Left ventricle myocardium inferior (tissue), 1 donor: Measurements from ENCODE around the gene RBKS. TPM values are rescaled to one million over a fixed set of nuclear protein-coding genes. Genes with fewer than 3 reads are reported as not detected.

Source experiments
- DNase-seq: peaks from one replicate; pipeline ENCODE4 v3.0.0-alpha.2; 2020
- H3K27ac ChIP-seq: fragments of 200-600 bp; replicated peaks from 2 replicates; pipeline ENCODE4 v1.8.0; 2021
- H3K27me3 ChIP-seq: fragments of 200-600 bp; 2 replicates; pipeline ENCODE4 v1.8.0; 2021; ENCODE audit warnings: low read depth
- H3K36me3 ChIP-seq: fragments of 200-600 bp; 2 replicates; pipeline ENCODE4 v1.8.0; 2021
- H3K4me1 ChIP-seq: fragments of 200-600 bp; 2 replicates; pipeline ENCODE4 v1.8.0; 2021
- H3K4me3 ChIP-seq: fragments of 200-600 bp; 2 replicates; pipeline ENCODE4 v1.8.0; 2021; ENCODE audit warnings: mild to moderate bottlenecking, moderate library complexity
- H3K9me3 ChIP-seq: fragments of 200-600 bp; replicated peaks from 2 replicates; pipeline ENCODE4 v1.8.0; 2021
- intact Hi-C: fragments of 100-400 bp; cut with micrococcal nuclease; formaldehyde crosslinking; loops from one replicate; pipeline ENCODE4 v1.11.0; 2022
- long read RNA-seq: library from polyadenylated mRNA; unstranded; transcript quantifications from one replicate; pipeline ENCODE4 v2.0.0, GENCODE V29; 2021
- total RNA-seq: library from RNA; stranded (reverse); fragmentation: NEBNext Ultra II Directional; extraction: Animal tissue kit (Norgen Biotek cat#: 25700); gene quantifications from one replicate; pipeline ENCODE4 v1.2.1, GENCODE V29; 2021
- TF ChIP-seq, protein P1 (sequence below): fragments of 200-600 bp; IDR thresholded peaks from 2 replicates; pipeline ENCODE4 v1.8.0; 2021; ENCODE audit warnings: antibody characterized with exemption, mild to moderate bottlenecking, borderline replicate concordance
- donor health status: DM: no; HTN: yes; CAD: no; lungs with severe emphysema.

RBKS gene
- total RNA-seq: 2.7 TPM
- long read RNA-seq, partial matches to known transcripts: 0 of 3 reads
- long read RNA-seq, other reads (novel, unspliced or antisense): 0 of 3 reads

DNA sequence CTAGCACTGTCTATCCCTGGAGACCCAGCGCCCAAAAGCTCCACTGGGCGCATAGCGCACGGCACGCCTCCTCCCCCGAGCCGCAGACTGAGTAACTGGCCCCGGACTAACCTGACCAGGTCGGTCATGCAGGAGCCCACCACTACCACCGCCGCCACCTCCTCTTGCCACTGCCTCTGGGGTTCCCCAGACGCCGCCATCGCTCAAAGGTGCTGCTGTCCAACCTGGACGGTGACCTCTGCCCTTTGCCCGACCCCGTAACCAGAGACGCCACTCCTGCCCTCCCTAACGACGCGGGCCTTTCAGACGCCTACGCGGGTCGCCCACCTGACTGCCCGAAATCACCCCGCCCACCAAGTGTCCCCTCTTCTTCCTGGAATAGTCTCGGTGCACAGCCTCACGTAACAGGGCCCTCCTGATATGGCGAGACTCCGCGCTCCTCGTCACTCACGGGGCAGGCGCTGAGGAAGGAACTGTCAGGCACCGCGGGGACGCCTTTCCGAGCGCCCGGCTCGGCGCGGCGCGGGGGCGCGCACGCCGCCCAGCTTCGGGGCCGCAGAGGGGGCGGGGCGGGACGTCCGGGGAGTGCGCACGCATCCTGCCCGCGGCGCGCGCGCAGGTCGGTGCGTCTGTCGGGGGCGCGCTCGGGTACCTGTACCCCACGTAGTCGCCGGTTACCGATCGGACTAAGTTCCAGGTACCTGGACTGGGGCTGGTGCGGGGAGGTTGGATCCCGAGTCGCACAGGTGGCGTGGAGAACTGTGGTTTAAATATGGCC, at the start of gene RBKS, which contains the start of gene BABAM2:
Gene RBKS, minus strand, starts transcription at position 242 of the 778 bp plus-strand sequence. Its CDS starts 42 bp downstream, at position 200.
Gene BABAM2, plus strand, starts transcription at position 584 of the 778 bp plus-strand sequence. CDS start 3,828 bp downstream, outside the sequence.
- DNase-seq: peak; percentile 88
- H3K27ac ChIP-seq: peak within 1 kb of the TSS; percentile 92
- no peaks in the 10 kb centered on the region for H3K27me3 ChIP-seq
- H3K9me3 ChIP-seq: no peaks in the 10 kb centered on the region
- H3K36me3 ChIP-seq: peaks cover 6% of the 10 kb centered on the region
- H3K4me1 ChIP-seq: peaks cover 53% of the 10 kb centered on the region
- intact Hi-C loops: loop anchor here (2.0 kb wide), 1 partner anchor 506 kb away; no protein-coding TSS in a partner anchor
- TF ChIP-seq, protein P1, sequence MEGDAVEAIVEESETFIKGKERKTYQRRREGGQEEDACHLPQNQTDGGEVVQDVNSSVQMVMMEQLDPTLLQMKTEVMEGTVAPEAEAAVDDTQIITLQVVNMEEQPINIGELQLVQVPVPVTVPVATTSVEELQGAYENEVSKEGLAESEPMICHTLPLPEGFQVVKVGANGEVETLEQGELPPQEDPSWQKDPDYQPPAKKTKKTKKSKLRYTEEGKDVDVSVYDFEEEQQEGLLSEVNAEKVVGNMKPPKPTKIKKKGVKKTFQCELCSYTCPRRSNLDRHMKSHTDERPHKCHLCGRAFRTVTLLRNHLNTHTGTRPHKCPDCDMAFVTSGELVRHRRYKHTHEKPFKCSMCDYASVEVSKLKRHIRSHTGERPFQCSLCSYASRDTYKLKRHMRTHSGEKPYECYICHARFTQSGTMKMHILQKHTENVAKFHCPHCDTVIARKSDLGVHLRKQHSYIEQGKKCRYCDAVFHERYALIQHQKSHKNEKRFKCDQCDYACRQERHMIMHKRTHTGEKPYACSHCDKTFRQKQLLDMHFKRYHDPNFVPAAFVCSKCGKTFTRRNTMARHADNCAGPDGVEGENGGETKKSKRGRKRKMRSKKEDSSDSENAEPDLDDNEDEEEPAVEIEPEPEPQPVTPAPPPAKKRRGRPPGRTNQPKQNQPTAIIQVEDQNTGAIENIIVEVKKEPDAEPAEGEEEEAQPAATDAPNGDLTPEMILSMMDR: no peak
- peak within 1 kb of the TSS; percentile 77 for H3K4me3 ChIP-seq

DNA sequence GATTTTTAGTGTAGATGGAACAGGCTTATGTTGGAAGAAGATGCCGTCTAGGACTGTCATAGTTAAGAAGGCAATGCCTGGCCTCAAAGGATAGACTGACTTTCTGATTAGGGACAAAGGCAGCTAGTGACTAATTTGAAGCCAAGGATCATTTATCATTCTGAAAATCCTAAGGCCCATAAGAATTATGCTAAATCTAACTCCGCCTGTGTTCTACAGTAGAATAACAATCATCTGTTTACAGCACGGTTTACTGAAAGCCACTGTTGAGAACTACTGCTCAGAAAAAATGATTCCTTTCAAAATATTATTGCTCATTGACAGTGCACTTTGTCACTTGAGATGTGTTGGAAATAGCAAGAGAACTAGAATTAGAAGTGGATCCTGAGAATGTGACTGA, 44.8 kb upstream of the RBKS start:
- Histone ChIP-seq H3K36me3 (peaks cover 7% of the 10 kb centered on the region), H3K9me3 (no peaks in the 10 kb centered on the region), H3K27me3 (no peaks in the 10 kb centered on the region), H3K4me1 (peaks cover 1% of the 10 kb centered on the region), H3K4me3 (no peak overlapping the region), H3K27ac (no peak overlapping the region)
- intact Hi-C loops: no loop called here
- TF ChIP-seq, protein P1: no peak
- no peak for DNase-seq

DNA sequence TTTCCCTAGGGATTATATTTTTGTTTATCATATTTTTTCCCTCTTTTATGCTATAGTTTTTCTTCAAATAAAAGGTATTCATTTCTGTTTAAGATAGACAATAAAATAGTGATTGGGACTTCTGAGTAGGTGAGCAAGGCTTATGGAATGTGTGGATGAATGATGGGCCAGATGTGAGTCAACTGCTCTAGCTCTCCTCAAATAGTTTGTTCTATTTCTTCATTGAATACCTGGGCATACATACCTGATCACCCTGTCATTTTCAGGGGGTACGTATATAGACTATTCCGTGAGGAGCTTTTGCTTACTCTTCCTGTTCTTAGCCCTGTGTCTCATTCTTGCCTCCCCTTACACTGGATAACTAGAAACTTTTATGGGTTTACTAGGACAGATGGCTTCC, 42.2 kb upstream of the RBKS start:
- TF ChIP-seq, protein P1: no peak
- no peaks in the 10 kb centered on the region for H3K9me3 ChIP-seq
- no peak for DNase-seq
- no peak overlapping the region for H3K27ac ChIP-seq
- H3K27me3 ChIP-seq: no peaks in the 10 kb centered on the region
- peaks cover 10% of the 10 kb centered on the region for H3K36me3 ChIP-seq
- no peak overlapping the region for H3K4me3 ChIP-seq
- no peaks in the 10 kb centered on the region for H3K4me1 ChIP-seq
- intact Hi-C loops: no loop called here

DNA sequence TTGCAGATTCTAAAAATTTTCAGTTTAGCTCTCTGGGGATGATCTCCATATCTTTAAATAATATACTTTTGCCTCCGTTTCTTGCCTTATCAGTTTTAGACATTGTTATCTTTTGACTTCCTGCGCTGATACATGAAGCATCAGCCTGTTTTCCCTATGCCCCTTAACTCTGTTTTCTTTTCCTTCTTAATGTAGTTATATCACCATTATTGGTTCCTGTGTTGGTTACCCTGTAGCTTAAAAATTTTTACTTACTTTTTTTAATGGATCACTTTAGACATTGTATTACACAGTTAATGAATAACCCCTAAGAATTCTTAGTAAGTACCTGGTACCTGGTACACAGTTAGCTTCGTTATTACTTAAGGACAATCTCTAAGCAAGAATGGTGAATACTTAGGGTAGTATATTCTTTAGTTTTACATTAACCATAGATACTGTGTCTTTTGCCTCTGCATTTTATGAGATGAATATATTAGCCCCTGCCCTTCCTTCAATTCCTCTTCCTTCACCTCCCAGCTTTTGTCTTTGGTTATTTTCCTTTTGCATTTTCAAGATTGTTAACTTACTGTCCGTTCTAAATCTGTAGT, 41.3 kb upstream of the RBKS start:
- TF ChIP-seq, protein P1: no peak
- Histone ChIP-seq H3K4me1 (no peaks in the 10 kb centered on the region), H3K27ac (no peak overlapping the region), H3K27me3 (no peaks in the 10 kb centered on the region), H3K36me3 (peaks cover 10% of the 10 kb centered on the region), H3K4me3 (no peak overlapping the region), H3K9me3 (no peaks in the 10 kb centered on the region)
- DNase-seq: no peak
- intact Hi-C loops: no loop called here

DNA sequence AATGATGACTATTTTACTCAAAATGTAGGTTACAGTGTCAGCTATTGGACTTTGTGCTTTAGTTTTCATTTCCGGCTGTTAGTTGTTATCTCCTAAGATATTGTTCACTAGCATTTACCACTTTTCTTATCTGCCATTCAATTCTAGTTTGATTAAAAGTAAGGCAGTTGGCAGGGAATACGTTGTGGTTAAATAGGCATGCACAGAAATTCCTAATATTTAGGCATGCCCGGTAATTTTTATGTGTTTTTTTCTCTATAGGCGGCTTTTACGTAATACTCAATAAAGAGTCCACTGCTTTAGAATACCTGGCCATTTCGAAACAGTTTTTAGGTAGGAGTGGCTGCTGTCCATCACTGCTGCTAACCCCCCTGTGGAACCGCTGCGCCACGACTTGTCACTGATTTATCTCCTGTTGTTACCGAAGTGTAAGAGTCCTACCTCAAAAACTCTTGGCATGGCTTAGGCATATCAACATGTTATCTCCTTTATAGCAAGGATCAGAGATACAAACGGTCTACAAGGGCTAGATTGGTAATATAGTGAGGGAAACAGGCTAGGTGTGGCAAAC, 39.8 kb upstream of the RBKS start:
- H3K27me3 ChIP-seq: no peaks in the 10 kb centered on the region
- no peak overlapping the region for H3K4me3 ChIP-seq
- H3K9me3 ChIP-seq: no peaks in the 10 kb centered on the region
- no peak overlapping the region for H3K27ac ChIP-seq
- TF ChIP-seq, protein P1: no peak
- no peaks in the 10 kb centered on the region for H3K4me1 ChIP-seq
- intact Hi-C loops: no loop called here
- peaks cover 10% of the 10 kb centered on the region for H3K36me3 ChIP-seq
- DNase-seq: no peak
